GM23338 (cell line): ENCODE results near the gene CXCR5. TPM values are rescaled to one million over a fixed set of nuclear protein-coding genes. Genes with fewer than 3 reads are reported as not detected.

Source experiments
- ATAC-seq: fragments of 200-7000 bp; cut with Tn5 transposase; 3 replicates; pipeline ENCODE4 v1.9.1; 2020
- DNase-seq: peaks from one replicate; pipeline ENCODE4 v3.0.0-alpha.2; 2015; ENCODE audit warnings: low spot score
- H2AFZ ChIP-seq: fragments of 200-600 bp; sonication (generic); 2 replicates; pipeline ENCODE4 v1.8.0; 2016; ENCODE audit warnings: antibody characterized with exemption, mild to moderate bottlenecking, moderate library complexity
- H3F3A ChIP-seq: fragments of 200-600 bp; sonication (generic); replicated peaks from 2 replicates; pipeline ENCODE4 v1.8.0; 2017; ENCODE audit warnings: antibody characterized with exemption, mixed run types, low read depth
- H3K27ac ChIP-seq: fragments of 200-600 bp; sonication (generic); 2 replicates; pipeline ENCODE4 v1.6.1; 2016; ENCODE audit warnings: low read depth
- H3K27me3 ChIP-seq: fragments of 200-600 bp; sonication (generic); 2 replicates; pipeline ENCODE4 v1.8.0; 2016; ENCODE audit warnings: mild to moderate bottlenecking, mixed run types, moderate library complexity; ENCODE audit not compliant: insufficient read depth
- H3K36me3 ChIP-seq: fragments of 200-600 bp; sonication (generic); 2 replicates; pipeline ENCODE4 v1.8.0; 2016; ENCODE audit warnings: mild to moderate bottlenecking; ENCODE audit not compliant: insufficient read depth
- H3K4me1 ChIP-seq: fragments of 200-600 bp; sonication (generic); 2 replicates; pipeline ENCODE4 v1.8.0; 2016; ENCODE audit warnings: mild to moderate bottlenecking, moderate library complexity; ENCODE audit not compliant: insufficient read depth
- H3K4me2 ChIP-seq: fragments of 200-600 bp; sonication (generic); 2 replicates; pipeline ENCODE4 v1.7.1; 2017; ENCODE audit warnings: mixed run types
- H3K4me3 ChIP-seq: fragments of 200-600 bp; sonication (generic); 2 replicates; pipeline ENCODE4 v1.6.1; 2016; ENCODE audit warnings: mixed run types
- H3K79me2 ChIP-seq: fragments of 200-600 bp; sonication (generic); replicated peaks from 2 replicates; pipeline ENCODE4 v1.8.0; 2017; ENCODE audit warnings: mild to moderate bottlenecking; ENCODE audit not compliant: insufficient read depth
- H3K9me2 ChIP-seq: fragments of 200-600 bp; sonication (generic); 2 replicates; pipeline ENCODE4 v1.8.0; 2017; ENCODE audit not compliant: insufficient read depth
- H4K20me1 ChIP-seq: fragments of 200-600 bp; sonication (generic); replicated peaks from 2 replicates; pipeline ENCODE4 v1.8.0; 2017; ENCODE audit warnings: mild to moderate bottlenecking; ENCODE audit not compliant: insufficient read depth
- H3K27ac Mint-ChIP-seq: 2 replicates; pipeline ENCODE4 v1.8.0; 2020; ENCODE audit warnings: inconsistent platforms, mild to moderate bottlenecking, moderate library complexity, mixed read lengths
- H3K27me3 Mint-ChIP-seq: 3 replicates; pipeline ENCODE4 v1.8.0; 2022; ENCODE audit warnings: low read depth, mild to moderate bottlenecking, moderate library complexity, mixed read lengths, inconsistent platforms; ENCODE audit not compliant: insufficient read depth, poor library complexity
- H3K36me3 Mint-ChIP-seq: 3 replicates; pipeline ENCODE4 v1.8.0; 2021; ENCODE audit warnings: low read depth, mild to moderate bottlenecking, inconsistent platforms, moderate library complexity, mixed read lengths
- H3K4me1 Mint-ChIP-seq: 3 replicates; pipeline ENCODE4 v1.8.0; 2020; ENCODE audit warnings: mild to moderate bottlenecking, inconsistent platforms, mixed read lengths
- H3K4me3 Mint-ChIP-seq: 3 replicates; pipeline ENCODE4 v1.8.0; 2021; ENCODE audit warnings: moderate library complexity, mild to moderate bottlenecking, inconsistent platforms, mixed read lengths
- H3K9me3 Mint-ChIP-seq: 3 replicates; pipeline ENCODE4 v1.8.0; 2020; ENCODE audit warnings: moderate library complexity, mild to moderate bottlenecking, inconsistent platforms, mixed read lengths
- CREB1 ChIP-seq: fragments of 250-450 bp; sonication (Bioruptor Pico); IDR thresholded peaks from 2 replicates; pipeline ENCODE4 v1.5.0; 2020; ENCODE audit warnings: low read depth, mild to moderate bottlenecking, moderate library complexity
- EZH2 ChIP-seq: fragments of 200-600 bp; sonication (generic); IDR thresholded peaks from one replicate; pipeline ENCODE4 v1.8.0; 2017; ENCODE audit warnings: antibody characterized with exemption, mild to moderate bottlenecking, low read depth; ENCODE audit not compliant: unreplicated experiment
- EZH2phosphoT487 ChIP-seq: fragments of 200-600 bp; sonication (generic); IDR thresholded peaks from one replicate; pipeline ENCODE4 v1.8.1; 2018; ENCODE audit warnings: antibody characterized with exemption; ENCODE audit not compliant: unreplicated experiment
- JUNB ChIP-seq: IDR thresholded peaks from one replicate; pipeline ENCODE4 v1.6.1; 2016; ENCODE audit warnings: antibody characterized with exemption; ENCODE audit not compliant: unreplicated experiment
- NANOG ChIP-seq: IDR thresholded peaks from 2 replicates; pipeline ENCODE4 v1.6.1; 2016; ENCODE audit warnings: antibody characterized with exemption, borderline replicate concordance
- POLR2AphosphoS5 ChIP-seq: IDR thresholded peaks from 2 replicates; pipeline ENCODE4 v1.6.1; 2016; ENCODE audit warnings: antibody characterized with exemption, low read depth
- STAT1 ChIP-seq: IDR thresholded peaks from one replicate; pipeline ENCODE4 v1.6.1; 2016; ENCODE audit warnings: antibody characterized with exemption; ENCODE audit not compliant: unreplicated experiment
- ZNF114 ChIP-seq: fragments of 250-450 bp; sonication (Bioruptor Pico); IDR thresholded peaks from 2 replicates; pipeline ENCODE4 v1.5.0; 2020; ENCODE audit warnings: mild to moderate bottlenecking, moderate library complexity
- ZNF331 ChIP-seq: fragments of 250-450 bp; sonication (Bioruptor Pico); IDR thresholded peaks from 2 replicates; pipeline ENCODE4 v1.5.0; 2020; ENCODE audit warnings: low read depth, mild to moderate bottlenecking, moderate library complexity
- polyA plus RNA-seq: library from polyadenylated mRNA; unstranded; fragments of >200 nt; fragmentation: Nextera tagmentation; extraction: Ambion mirVana; gene quantifications from 2 replicates; pipeline ENCODE4 v1.2.1, GENCODE V29; 2016
- total RNA-seq: library from RNA; depleted of rRNA; stranded (reverse); fragments of >200 nt; shearing (Covaris generic); gene quantifications from 2 replicates; pipeline ENCODE4 v1.2.3, GENCODE V29; 2014
- TF ChIP-seq, protein P1 (sequence below): fragments of 250-450 bp; sonication (Bioruptor Pico); IDR thresholded peaks from 2 replicates; pipeline ENCODE4 v1.5.0; 2020; ENCODE audit warnings: mild to moderate bottlenecking, moderate library complexity
- TF ChIP-seq, protein P2 (sequence below): IDR thresholded peaks from 2 replicates; pipeline ENCODE4 v1.6.1; 2016; ENCODE audit warnings: antibody characterized with exemption
- TF ChIP-seq, protein P3 (sequence below): IDR thresholded peaks from one replicate; pipeline ENCODE4 v1.6.1; 2018; ENCODE audit warnings: antibody characterized with exemption; ENCODE audit not compliant: unreplicated experiment
- TF ChIP-seq, protein P4 (sequence below), 2 experiments: fragments of 200-600 bp in 1 of 2; sonication (generic) in 1 of 2; conservative IDR thresholded peaks; 2 replicates each; pipeline versions ENCODE4 v1.5.1 to v1.6.1; 2016 to 2017; ENCODE audit warnings: antibody characterized with exemption in 2 of 2, low read depth in 2 of 2, mild to moderate bottlenecking in 2 of 2, moderate library complexity in 1 of 2

Gene CXCR5
- total and polyA plus RNA-seq, 2 experiments from 2014 or later = 0.18 TPM; not detected in 1

DNA sequence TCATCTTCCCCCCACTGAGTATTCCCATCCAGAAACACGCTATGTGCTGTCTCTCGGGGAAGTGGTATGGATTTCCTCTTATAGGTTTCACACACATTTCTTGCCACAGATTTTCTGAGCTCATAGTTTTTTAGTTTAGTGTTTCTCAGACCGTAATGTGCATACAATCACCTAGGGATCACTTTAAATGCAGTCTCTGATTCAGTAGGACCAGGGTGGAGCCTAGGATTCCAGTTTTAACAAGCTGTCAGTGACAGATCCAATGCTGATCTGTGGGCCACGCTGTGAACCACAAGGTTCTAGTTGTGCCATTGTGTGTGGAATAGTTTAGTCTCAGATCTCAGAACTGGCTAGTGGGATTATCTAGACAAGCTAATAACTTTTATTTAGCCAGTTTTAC lies 23.7 kb upstream of the CXCR5 start:
- Histone ChIP-seq H3K36me3 (no peaks in the 10 kb centered on the region), H3K27me3 (no peaks in the 10 kb centered on the region), H3K27ac (no peak overlapping the region), H3K4me1 (no peaks in the 10 kb centered on the region), H3K4me3 (no peak overlapping the region), H4K20me1 (no peaks in the 10 kb centered on the region), H2AFZ (no peak overlapping the region), H3K4me2 (no peak overlapping the region), H3K79me2 (no peaks in the 10 kb centered on the region), H3K9me2 (no peaks in the 10 kb centered on the region), H3F3A (no peaks in the 10 kb centered on the region)
- no peak overlapping the region for H3K4me3 Mint-ChIP-seq
- ATAC-seq (no peak), DNase-seq (no peak)
- no peak overlapping the region for H3K27ac Mint-ChIP-seq
- no peaks in the 10 kb centered on the region for H3K9me3 Mint-ChIP-seq
- peaks cover under 1% of the 10 kb centered on the region for H3K27me3 Mint-ChIP-seq
- no peaks in the 10 kb centered on the region for H3K4me1 Mint-ChIP-seq
- TF ChIP-seq, protein P1, sequence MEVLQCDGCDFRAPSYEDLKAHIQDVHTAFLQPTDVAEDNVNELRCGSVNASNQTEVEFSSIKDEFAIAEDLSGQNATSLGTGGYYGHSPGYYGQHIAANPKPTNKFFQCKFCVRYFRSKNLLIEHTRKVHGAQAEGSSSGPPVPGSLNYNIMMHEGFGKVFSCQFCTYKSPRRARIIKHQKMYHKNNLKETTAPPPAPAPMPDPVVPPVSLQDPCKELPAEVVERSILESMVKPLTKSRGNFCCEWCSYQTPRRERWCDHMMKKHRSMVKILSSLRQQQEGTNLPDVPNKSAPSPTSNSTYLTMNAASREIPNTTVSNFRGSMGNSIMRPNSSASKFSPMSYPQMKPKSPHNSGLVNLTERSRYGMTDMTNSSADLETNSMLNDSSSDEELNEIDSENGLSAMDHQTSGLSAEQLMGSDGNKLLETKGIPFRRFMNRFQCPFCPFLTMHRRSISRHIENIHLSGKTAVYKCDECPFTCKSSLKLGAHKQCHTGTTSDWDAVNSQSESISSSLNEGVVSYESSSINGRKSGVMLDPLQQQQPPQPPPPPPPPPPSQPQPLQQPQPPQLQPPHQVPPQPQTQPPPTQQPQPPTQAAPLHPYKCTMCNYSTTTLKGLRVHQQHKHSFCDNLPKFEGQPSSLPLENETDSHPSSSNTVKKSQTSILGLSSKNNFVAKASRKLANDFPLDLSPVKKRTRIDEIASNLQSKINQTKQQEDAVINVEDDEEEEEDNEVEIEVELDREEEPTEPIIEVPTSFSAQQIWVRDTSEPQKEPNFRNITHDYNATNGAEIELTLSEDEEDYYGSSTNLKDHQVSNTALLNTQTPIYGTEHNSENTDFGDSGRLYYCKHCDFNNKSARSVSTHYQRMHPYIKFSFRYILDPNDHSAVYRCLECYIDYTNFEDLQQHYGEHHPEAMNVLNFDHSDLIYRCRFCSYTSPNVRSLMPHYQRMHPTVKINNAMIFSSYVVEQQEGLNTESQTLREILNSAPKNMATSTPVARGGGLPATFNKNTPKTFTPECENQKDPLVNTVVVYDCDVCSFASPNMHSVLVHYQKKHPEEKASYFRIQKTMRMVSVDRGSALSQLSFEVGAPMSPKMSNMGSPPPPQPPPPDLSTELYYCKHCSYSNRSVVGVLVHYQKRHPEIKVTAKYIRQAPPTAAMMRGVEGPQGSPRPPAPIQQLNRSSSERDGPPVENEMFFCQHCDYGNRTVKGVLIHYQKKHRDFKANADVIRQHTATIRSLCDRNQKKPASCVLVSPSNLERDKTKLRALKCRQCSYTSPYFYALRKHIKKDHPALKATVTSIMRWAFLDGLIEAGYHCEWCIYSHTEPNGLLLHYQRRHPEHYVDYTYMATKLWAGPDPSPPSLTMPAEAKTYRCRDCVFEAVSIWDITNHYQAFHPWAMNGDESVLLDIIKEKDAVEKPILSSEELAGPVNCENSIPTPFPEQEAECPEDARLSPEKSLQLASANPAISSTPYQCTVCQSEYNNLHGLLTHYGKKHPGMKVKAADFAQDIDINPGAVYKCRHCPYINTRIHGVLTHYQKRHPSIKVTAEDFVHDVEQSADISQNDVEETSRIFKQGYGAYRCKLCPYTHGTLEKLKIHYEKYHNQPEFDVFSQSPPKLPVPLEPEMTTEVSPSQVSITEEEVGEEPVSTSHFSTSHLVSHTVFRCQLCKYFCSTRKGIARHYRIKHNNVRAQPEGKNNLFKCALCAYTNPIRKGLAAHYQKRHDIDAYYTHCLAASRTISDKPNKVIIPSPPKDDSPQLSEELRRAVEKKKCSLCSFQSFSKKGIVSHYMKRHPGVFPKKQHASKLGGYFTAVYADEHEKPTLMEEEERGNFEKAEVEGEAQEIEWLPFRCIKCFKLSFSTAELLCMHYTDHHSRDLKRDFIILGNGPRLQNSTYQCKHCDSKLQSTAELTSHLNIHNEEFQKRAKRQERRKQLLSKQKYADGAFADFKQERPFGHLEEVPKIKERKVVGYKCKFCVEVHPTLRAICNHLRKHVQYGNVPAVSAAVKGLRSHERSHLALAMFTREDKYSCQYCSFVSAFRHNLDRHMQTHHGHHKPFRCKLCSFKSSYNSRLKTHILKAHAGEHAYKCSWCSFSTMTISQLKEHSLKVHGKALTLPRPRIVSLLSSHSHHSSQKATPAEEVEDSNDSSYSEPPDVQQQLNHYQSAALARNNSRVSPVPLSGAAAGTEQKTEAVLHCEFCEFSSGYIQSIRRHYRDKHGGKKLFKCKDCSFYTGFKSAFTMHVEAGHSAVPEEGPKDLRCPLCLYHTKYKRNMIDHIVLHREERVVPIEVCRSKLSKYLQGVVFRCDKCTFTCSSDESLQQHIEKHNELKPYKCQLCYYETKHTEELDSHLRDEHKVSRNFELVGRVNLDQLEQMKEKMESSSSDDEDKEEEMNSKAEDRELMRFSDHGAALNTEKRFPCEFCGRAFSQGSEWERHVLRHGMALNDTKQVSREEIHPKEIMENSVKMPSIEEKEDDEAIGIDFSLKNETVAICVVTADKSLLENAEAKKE = no peak
- TF ChIP-seq POLR2AphosphoS5 (no peak), ZNF114 (CRISPR knock-in tag) (no peak), CREB1 (CRISPR knock-in tag) (no peak), STAT1 (no peak), NANOG (no peak), ZNF331 (no peak), EZH2 (no peak), EZH2phosphoT487 (no peak), JUNB (no peak)
- TF ChIP-seq, protein P2, sequence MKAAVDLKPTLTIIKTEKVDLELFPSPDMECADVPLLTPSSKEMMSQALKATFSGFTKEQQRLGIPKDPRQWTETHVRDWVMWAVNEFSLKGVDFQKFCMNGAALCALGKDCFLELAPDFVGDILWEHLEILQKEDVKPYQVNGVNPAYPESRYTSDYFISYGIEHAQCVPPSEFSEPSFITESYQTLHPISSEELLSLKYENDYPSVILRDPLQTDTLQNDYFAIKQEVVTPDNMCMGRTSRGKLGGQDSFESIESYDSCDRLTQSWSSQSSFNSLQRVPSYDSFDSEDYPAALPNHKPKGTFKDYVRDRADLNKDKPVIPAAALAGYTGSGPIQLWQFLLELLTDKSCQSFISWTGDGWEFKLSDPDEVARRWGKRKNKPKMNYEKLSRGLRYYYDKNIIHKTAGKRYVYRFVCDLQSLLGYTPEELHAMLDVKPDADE = no peak
- TF ChIP-seq, protein P3, sequence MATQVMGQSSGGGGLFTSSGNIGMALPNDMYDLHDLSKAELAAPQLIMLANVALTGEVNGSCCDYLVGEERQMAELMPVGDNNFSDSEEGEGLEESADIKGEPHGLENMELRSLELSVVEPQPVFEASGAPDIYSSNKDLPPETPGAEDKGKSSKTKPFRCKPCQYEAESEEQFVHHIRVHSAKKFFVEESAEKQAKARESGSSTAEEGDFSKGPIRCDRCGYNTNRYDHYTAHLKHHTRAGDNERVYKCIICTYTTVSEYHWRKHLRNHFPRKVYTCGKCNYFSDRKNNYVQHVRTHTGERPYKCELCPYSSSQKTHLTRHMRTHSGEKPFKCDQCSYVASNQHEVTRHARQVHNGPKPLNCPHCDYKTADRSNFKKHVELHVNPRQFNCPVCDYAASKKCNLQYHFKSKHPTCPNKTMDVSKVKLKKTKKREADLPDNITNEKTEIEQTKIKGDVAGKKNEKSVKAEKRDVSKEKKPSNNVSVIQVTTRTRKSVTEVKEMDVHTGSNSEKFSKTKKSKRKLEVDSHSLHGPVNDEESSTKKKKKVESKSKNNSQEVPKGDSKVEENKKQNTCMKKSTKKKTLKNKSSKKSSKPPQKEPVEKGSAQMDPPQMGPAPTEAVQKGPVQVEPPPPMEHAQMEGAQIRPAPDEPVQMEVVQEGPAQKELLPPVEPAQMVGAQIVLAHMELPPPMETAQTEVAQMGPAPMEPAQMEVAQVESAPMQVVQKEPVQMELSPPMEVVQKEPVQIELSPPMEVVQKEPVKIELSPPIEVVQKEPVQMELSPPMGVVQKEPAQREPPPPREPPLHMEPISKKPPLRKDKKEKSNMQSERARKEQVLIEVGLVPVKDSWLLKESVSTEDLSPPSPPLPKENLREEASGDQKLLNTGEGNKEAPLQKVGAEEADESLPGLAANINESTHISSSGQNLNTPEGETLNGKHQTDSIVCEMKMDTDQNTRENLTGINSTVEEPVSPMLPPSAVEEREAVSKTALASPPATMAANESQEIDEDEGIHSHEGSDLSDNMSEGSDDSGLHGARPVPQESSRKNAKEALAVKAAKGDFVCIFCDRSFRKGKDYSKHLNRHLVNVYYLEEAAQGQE = no peak
- TF ChIP-seq, protein P4, sequence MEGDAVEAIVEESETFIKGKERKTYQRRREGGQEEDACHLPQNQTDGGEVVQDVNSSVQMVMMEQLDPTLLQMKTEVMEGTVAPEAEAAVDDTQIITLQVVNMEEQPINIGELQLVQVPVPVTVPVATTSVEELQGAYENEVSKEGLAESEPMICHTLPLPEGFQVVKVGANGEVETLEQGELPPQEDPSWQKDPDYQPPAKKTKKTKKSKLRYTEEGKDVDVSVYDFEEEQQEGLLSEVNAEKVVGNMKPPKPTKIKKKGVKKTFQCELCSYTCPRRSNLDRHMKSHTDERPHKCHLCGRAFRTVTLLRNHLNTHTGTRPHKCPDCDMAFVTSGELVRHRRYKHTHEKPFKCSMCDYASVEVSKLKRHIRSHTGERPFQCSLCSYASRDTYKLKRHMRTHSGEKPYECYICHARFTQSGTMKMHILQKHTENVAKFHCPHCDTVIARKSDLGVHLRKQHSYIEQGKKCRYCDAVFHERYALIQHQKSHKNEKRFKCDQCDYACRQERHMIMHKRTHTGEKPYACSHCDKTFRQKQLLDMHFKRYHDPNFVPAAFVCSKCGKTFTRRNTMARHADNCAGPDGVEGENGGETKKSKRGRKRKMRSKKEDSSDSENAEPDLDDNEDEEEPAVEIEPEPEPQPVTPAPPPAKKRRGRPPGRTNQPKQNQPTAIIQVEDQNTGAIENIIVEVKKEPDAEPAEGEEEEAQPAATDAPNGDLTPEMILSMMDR (conservative IDR thresholded peaks at IDR 0.05; ENCODE audit: low read depth in 2 of 2) = no peak
- H3K36me3 Mint-ChIP-seq = no peaks in the 10 kb centered on the region
